Thymus (tissue), 11 donors: ENCODE data around the gene RHOT1. TPM values are rescaled to one million over a fixed set of nuclear protein-coding genes. Genes with fewer than 3 reads are reported as not detected.

ENCODE experiments used
- DNase-seq, 9 donors: peaks; one replicate each; pipeline ENCODE4 v3.0.0-alpha.2; 2013; ENCODE audit warnings: low spot score in 9 of 9, low read depth in 6 of 9, missing footprints in 1 of 9
- H3K27ac ChIP-seq, 2 donors: one replicate each; pipeline ENCODE4 v1.5.1; 2013; ENCODE audit warnings: control low read depth in 1 of 2, low read depth in 1 of 2, low read length in 1 of 2, mild to moderate bottlenecking in 1 of 2, moderate library complexity in 1 of 2
- H3K27me3 ChIP-seq, 2 donors: one replicate each; pipeline ENCODE4 v1.5.1; 2013; ENCODE audit warnings: low read length in 1 of 2; ENCODE audit not compliant: control insufficient read depth in 2 of 2, insufficient read depth in 1 of 2
- H3K36me3 ChIP-seq, 2 donors: one replicate each; pipeline ENCODE4 v1.5.1; 2013; ENCODE audit warnings: low read length in 1 of 2, mild to moderate bottlenecking in 1 of 2, moderate library complexity in 1 of 2; ENCODE audit not compliant: control insufficient read depth in 2 of 2, insufficient read depth in 2 of 2
- H3K4me1 ChIP-seq, 2 donors: one replicate each; pipeline ENCODE4 v1.5.1; 2013; ENCODE audit warnings: low read length in 2 of 2; ENCODE audit not compliant: control insufficient read depth in 2 of 2, insufficient read depth in 2 of 2
- H3K4me3 ChIP-seq, 2 donors: one replicate each; pipeline ENCODE4 v1.5.1; 2013; ENCODE audit warnings: low read length in 2 of 2, control low read depth in 1 of 2, mild to moderate bottlenecking in 1 of 2
- H3K9me3 ChIP-seq, 2 donors: one replicate each; pipeline ENCODE4 v1.5.1; 2013; ENCODE audit warnings: low read length in 1 of 2, mild to moderate bottlenecking in 1 of 2; ENCODE audit not compliant: control insufficient read depth in 2 of 2, insufficient read depth in 1 of 2
- WGBS: extraction: QIAGEN DNeasy Blood & Tissue Kit; methylation state at CpG from one replicate; pipeline ENCODE4 v1.1.7; 2013; 5-methylcytosine and 5-hydroxymethylcytosine counted together
- polyA plus RNA-seq: library from polyadenylated mRNA; stranded (reverse); fragments of 200-250 nt; gene quantifications from one replicate; pipeline ENCODE4 v1.2.3, GENCODE V29; 2013
- total RNA-seq: library from RNA; stranded (reverse); fragments of 120-200 nt; gene quantifications from one replicate; pipeline ENCODE4 v1.2.4, GENCODE V29; 2013
- donor health status: healthy.

Gene RHOT1
- total and polyA plus RNA-seq, 2 donors = 43.9 to 51.6 TPM

- Histone ChIP-seq H3K36me3 (no peaks in the 10 kb centered on the region), H3K4me3 (no peak overlapping the region), H3K4me1 (no peaks in the 10 kb centered on the region), H3K27ac (no peak overlapping the region), H3K9me3 (no peaks in the 10 kb centered on the region), H3K27me3 (peaks cover 12 to 37% of the 10 kb centered on the region in 2 donors)
- no peak for DNase-seq
- WGBS = 97% methylated on average over 5 of the region's 5 CpGs
Observed at GRCh38 chr17:32274101-32274500, 131.8 kb downstream of the RHOT1 start.

DNA sequence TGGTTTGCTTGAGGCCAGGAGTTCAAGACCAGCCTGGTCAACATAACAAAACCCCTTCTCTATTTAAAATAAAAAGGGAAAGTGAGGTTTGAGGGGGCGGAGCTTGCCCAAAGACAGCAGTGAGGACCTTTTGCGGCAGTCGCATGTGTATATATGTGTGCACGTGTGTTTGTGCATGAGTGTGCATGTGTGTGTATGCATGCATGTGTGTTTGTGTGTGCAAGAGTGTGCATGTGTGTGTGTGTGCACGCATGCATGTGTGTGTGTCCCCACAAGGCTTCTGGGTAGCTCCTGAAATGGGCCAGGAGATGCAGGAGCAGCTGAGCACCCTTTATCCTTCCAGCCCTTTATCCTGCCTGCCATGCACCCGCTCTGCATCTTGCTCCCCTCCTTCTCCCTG, 132.3 kb downstream of the RHOT1 start:
- Histone ChIP-seq H3K36me3 (no peaks in the 10 kb centered on the region), H3K4me1 (no peaks in the 10 kb centered on the region), H3K4me3 (no peak overlapping the region), H3K9me3 (no peaks in the 10 kb centered on the region), H3K27me3 (peaks cover 12 to 32% of the 10 kb centered on the region in 2 donors), H3K27ac (no peak overlapping the region)
- 97% methylated on average over 6 of the region's 6 CpGs for WGBS
- no peak for DNase-seq

Other genes starting within 250 kb of the RHOT1 start
- gene UTP6, start 240.8 kb upstream of the RHOT1 start, total RNA-seq = 65.7 TPM
- 125 TPM for gene UTP6, start 240.8 kb upstream of the RHOT1 start, polyA plus RNA-seq
- 24.3 TPM for gene SUZ12, start 205.5 kb upstream of the RHOT1 start, total RNA-seq
- gene SUZ12, start 205.5 kb upstream of the RHOT1 start, polyA plus RNA-seq = 33.0 TPM
- 16.3 TPM for gene LRRC37B, start 135.1 kb upstream of the RHOT1 start, total RNA-seq
- gene LRRC37B, start 135.1 kb upstream of the RHOT1 start, polyA plus RNA-seq = 31.4 TPM
- 0.19 TPM for gene RHBDL3, start 123.3 kb downstream of the RHOT1 start, total RNA-seq
- gene RHBDL3, start 123.3 kb downstream of the RHOT1 start, polyA plus RNA-seq = 0.32 TPM
- 21.5 TPM for gene C17orf75, start 199.7 kb downstream of the RHOT1 start, total RNA-seq
- 30.7 TPM for gene C17orf75, start 199.7 kb downstream of the RHOT1 start, polyA plus RNA-seq
- gene ZNF207, start 207.7 kb downstream of the RHOT1 start, total RNA-seq = 117 TPM
- gene ZNF207, start 207.7 kb downstream of the RHOT1 start, polyA plus RNA-seq = 75.3 TPM